GM12878 (cell line): ENCODE measurements around the gene PTGFRN. TPM values are rescaled to one million over a fixed set of nuclear protein-coding genes. Genes with fewer than 3 reads are reported as not detected.
A peak's percentile ranks its signal among the peaks of the same experiment; 100 is the strongest.

ENCODE experiments used
- FOXM1 ChIP-seq: IDR thresholded peaks from 2 replicates; pipeline ENCODE4 v1.6.1; 2012; ENCODE audit warnings: low read depth, mild to moderate bottlenecking, inconsistent platforms, low read length, moderate library complexity
- LARP7 ChIP-seq: fragments of 450-650 bp; IDR thresholded peaks from 2 replicates; pipeline ENCODE4 v1.6.1; 2017; ENCODE audit warnings: mild to moderate bottlenecking
- NR2F1 ChIP-seq: fragments of 450-650 bp; conservative IDR thresholded peaks from 2 replicates; pipeline ENCODE4 v1.6.1; 2017; ENCODE audit warnings: mild to moderate bottlenecking
- SRF ChIP-seq, 2 experiments: IDR thresholded peaks; 2 replicates each; pipeline ENCODE4 v1.6.1; 2011; ENCODE audit warnings: low read depth in 2 of 2, low read length in 2 of 2, mild to moderate bottlenecking in 1 of 2, moderate library complexity in 1 of 2
- STAT1 ChIP-seq: fragments of 450-650 bp; conservative IDR thresholded peaks from 2 replicates; pipeline ENCODE4 v1.6.1; 2014; ENCODE audit warnings: antibody characterized with exemption, mild to moderate bottlenecking
- ZNF217 ChIP-seq: fragments of 450-650 bp; IDR thresholded peaks from 2 replicates; pipeline ENCODE4 v1.6.1; 2017; ENCODE audit warnings: antibody characterized with exemption, mild to moderate bottlenecking
- polyA plus RNA-seq, 11 experiments: library from polyadenylated mRNA; depleted of rRNA in 4 of 11; unstranded in 6 of 11; stranded (reverse) in 5 of 11; fragments of >200 nt; fragmentation: Nextera tagmentation in 4 of 11; fragmentation: Illumina TruSeq in 1 of 11; extraction: Ambion mirVana in 4 of 11; extraction: Trizol in 1 of 11; gene quantifications; 1 replicate in 1 of 11; 2 replicates in 10 of 11; pipeline versions ENCODE4 v1.2.1 to v1.2.3, GENCODE V29; 2011 to 2016; ENCODE audit warnings: inconsistent platforms in 2 of 11, missing spikeins in 2 of 11, low read depth in 1 of 11
- total RNA-seq, 4 experiments: library from RNA; depleted of rRNA in 3 of 4; stranded (reverse); fragments of >200 nt in 3 of 4; fragmentation: Illumina TruSeq in 1 of 4; extraction: Trizol in 1 of 4; gene quantifications; 2 replicates each; pipeline versions ENCODE4 v1.2.1 to v1.2.3, GENCODE V29; 2013 to 2021
- TF ChIP-seq, protein P1 (sequence below): fragments of 450-650 bp; IDR thresholded peaks from 2 replicates; pipeline ENCODE4 v1.6.1; 2016; ENCODE audit warnings: mild to moderate bottlenecking, moderate library complexity, borderline replicate concordance
- TF ChIP-seq, protein P2 (sequence below): fragments of 150-350 bp; IDR thresholded peaks from 2 replicates; pipeline ENCODE4 v1.6.1; 2014; ENCODE audit warnings: mild to moderate bottlenecking, low read depth, low read length

PTGFRN gene
- total and polyA plus RNA-seq, 10 of the 15 experiments (the other 5 are each of a cell fraction or from before 2014, with no cell fraction given) = 2.7 to 8.3 (median 5.1) TPM

DNA sequence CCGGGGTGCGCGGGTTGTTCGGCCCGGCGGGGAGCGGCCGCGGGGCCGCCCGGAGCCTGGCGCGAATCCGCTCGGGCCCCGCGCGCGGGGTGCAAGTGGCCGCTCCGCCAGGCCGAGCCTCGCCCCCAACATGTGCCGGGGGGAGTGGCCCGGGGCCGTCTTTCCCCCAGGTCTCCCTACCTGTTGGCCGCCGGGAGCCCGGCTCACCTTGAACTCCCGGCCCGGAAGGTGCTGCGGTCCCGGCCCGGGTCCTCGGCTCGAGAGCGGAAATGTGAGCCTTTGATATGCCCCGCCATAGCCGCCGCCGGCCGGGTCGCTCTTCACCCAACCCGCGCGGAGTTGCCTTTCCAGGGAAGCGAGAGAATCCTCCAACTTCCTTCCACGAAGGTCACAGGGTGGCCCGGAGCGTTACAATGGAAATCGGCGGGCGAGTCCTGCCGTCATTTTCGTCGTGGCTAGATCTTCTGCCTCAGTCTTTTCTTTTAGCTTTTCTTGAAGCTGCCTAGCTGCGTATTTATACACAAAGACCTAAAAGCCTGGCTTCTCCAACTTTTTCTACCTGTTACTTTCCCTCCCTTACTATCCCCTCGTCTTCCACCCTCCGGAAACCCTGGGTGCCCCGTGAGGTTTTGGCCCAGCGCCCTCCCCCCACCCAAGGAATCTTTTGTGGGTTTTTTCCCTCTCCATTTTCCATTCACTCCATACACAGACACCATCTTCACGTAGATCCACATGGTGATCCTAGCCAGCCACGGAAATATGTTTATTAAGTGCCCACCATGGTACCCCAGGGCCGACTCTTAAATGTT is 867 bp downstream of the PTGFRN start (continued):
- TF ChIP-seq ZNF217 (peak; percentile 46), NR2F1 (peak; percentile 23; the same call in 1 of the 2 replicates), FOXM1 (no peak), SRF (IDR thresholded peaks at IDR 0.05; ENCODE audit: low read depth in 2 of 2, low read length in 2 of 2) (no peak), LARP7 (0 out of 2 replicates have a peak, but pooled peaks have one; percentile 13), STAT1 (no peak)
- TF ChIP-seq, protein P1, sequence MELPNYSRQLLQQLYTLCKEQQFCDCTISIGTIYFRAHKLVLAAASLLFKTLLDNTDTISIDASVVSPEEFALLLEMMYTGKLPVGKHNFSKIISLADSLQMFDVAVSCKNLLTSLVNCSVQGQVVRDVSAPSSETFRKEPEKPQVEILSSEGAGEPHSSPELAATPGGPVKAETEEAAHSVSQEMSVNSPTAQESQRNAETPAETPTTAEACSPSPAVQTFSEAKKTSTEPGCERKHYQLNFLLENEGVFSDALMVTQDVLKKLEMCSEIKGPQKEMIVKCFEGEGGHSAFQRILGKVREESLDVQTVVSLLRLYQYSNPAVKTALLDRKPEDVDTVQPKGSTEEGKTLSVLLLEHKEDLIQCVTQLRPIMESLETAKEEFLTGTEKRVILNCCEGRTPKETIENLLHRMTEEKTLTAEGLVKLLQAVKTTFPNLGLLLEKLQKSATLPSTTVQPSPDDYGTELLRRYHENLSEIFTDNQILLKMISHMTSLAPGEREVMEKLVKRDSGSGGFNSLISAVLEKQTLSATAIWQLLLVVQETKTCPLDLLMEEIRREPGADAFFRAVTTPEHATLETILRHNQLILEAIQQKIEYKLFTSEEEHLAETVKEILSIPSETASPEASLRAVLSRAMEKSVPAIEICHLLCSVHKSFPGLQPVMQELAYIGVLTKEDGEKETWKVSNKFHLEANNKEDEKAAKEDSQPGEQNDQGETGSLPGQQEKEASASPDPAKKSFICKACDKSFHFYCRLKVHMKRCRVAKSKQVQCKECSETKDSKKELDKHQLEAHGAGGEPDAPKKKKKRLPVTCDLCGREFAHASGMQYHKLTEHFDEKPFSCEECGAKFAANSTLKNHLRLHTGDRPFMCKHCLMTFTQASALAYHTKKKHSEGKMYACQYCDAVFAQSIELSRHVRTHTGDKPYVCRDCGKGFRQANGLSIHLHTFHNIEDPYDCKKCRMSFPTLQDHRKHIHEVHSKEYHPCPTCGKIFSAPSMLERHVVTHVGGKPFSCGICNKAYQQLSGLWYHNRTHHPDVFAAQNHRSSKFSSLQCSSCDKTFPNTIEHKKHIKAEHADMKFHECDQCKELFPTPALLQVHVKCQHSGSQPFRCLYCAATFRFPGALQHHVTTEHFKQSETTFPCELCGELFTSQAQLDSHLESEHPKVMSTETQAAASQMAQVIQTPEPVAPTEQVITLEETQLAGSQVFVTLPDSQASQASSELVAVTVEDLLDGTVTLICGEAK = peak; percentile 35; the same call in 1 of the 2 replicates
- TF ChIP-seq, protein P2, sequence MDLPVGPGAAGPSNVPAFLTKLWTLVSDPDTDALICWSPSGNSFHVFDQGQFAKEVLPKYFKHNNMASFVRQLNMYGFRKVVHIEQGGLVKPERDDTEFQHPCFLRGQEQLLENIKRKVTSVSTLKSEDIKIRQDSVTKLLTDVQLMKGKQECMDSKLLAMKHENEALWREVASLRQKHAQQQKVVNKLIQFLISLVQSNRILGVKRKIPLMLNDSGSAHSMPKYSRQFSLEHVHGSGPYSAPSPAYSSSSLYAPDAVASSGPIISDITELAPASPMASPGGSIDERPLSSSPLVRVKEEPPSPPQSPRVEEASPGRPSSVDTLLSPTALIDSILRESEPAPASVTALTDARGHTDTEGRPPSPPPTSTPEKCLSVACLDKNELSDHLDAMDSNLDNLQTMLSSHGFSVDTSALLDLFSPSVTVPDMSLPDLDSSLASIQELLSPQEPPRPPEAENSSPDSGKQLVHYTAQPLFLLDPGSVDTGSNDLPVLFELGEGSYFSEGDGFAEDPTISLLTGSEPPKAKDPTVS = no peak
